GM13977 (cell line): ENCODE measurements around the gene TBC1D2.

Experiments used
- DNase-seq: peaks from one replicate; pipeline ENCODE4 v3.0.0; 2012; ENCODE audit warnings: low spot score
- CTCF ChIP-seq: IDR thresholded peaks from 2 replicates; pipeline ENCODE4 v1.5.1; 2012; ENCODE audit warnings: mild to moderate bottlenecking, control low read depth; ENCODE audit not compliant: insufficient read depth; ENCODE audit errors: extremely low read depth, missing control alignments
- in situ Hi-C: fragments of 300-500 bp; cut with MboI; formaldehyde crosslinking; loops from one replicate; pipeline ENCODE4 v1.12.0; 2022; ENCODE audit warnings: low sequenced_read_pairs, low pct_unique_long_range_greater_than_20kb, mixed read lengths, inconsistent platforms; ENCODE audit not compliant: unreplicated experiment

TBC1D2 gene

DNA sequence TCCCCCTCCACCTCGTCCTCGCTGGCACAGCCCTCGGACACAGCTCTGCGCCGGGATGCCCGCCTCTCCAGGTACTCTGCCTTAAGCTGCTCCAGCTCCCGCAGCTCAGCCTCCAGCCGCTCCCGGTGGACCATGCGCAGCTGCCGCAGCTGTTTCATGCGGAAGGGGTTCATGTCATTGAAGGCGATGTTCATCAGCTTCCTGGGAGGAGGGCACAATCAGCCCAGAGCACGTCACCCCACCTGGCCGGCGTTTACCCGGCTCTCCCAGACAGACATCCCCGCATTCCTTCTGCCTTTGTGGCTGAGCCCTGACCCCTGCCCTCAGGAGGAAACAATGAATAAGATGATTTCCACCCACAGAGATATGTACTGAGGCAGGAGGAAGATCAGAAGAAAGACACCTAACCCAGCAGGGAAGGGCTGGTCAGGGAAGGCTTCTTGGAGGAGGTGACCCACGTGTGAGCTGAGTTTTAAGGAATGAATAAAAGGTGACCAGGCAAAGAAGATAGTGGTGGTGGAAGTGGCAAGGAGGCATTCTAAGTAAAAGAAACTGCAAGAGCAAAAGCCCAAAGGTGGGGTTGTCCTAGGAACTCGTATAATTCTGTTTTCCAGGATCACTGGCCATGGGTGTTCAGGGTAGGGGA is 55.9 kb downstream of the TBC1D2 start:
- DNase-seq: no peak
- no peak for TF ChIP-seq CTCF
- in situ Hi-C loops: no loop called here

- TF ChIP-seq CTCF: no peak
- in situ Hi-C loops: no loop called here
- no peak for DNase-seq
Measured at GRCh38 chr9:98195671-98196070, 59.8 kb downstream of the TBC1D2 start.

- in situ Hi-C loops: no loop called here
- no peak for TF ChIP-seq CTCF
- DNase-seq: no peak
Measured at GRCh38 chr9:98193336-98193944, 62.0 kb downstream of the TBC1D2 start.

DNA sequence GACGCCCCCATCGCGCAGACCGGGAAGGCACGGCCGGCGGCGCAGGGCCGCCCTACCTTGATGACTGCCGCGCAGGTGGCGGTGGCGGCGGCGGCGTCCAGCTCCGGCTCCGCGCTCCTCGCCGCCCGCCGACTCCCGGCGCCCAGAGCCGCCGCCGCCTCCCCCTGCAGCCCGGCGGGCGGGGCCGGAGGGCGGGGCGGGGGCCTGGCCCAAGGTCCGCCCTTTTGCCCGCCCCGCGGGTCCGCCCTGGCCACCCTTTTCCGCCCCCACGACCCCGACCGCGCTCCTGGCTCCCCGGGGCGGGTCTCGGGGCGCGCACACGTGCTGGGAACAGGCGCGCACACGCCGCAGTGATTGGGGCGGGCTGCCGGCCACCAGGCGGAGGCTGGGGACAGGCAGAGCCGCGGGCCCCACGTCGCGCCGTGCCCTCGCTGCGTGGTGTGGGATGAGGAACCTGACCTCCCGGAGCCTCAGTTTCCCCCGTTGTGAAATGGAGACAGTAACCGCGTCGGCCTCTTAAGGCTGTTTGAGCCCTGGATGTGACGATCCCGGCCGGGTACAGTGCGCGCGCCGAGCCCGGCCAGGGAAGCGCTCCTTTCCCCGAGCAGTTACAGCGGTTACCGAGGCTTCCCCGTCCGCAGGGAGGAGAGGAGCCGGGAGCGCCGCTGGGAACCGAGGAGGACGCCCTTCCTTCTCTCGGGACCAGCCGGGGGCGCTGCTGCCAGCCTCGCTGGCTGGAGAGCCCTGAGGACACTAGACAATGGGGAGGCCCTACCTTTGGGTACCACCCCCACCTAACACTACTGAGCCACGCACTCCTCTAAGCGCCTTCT is 62.7 kb downstream of the TBC1D2 start, which contains the start of gene CORO2A:
CORO2A (minus strand) TSS at position 135 of the 833 bp plus-strand sequence. CDS start 34,977 bp downstream, outside the sequence.
- peak; percentile 35 for TF ChIP-seq CTCF
- DNase-seq: peak; percentile 90
- in situ Hi-C loops: no loop called here

- no peak for DNase-seq
- no peak for TF ChIP-seq CTCF
- in situ Hi-C loops: no loop called here
Measured at GRCh38 chr9:98191671-98192502, 63.6 kb downstream of the TBC1D2 start.

GRCh38 chr9:98191181-98191608 is 64.3 kb downstream of the TBC1D2 start:
- TF ChIP-seq CTCF: no peak
- no peak for DNase-seq
- in situ Hi-C loops: no loop called here
